HG02840 (cell line): ENCODE results near the gene SGCA.

Experiments used
- ATAC-seq: cut with Tn5 transposase; IDR thresholded peaks from one replicate; pipeline ENCODE4 v1.9.1; 2021; ENCODE audit warnings: mild to moderate bottlenecking, moderate library complexity, moderate number of reproducible peaks; ENCODE audit not compliant: unreplicated experiment, low FRiP score

Gene SGCA

GRCh38 chr17:50165867-50166517 lies at the start of gene SGCA:
Gene SGCA (plus strand): TSS chr17:50166005. CDS start chr17:50166041, 36 bp downstream.
- no peak for ATAC-seq

- ATAC-seq = no peak
These were observed 48.4 kb upstream of the SGCA start for GRCh38 chr17:50117202-50118051.

- ATAC-seq = no peak
These were observed 47.6 kb upstream of the SGCA start for GRCh38 chr17:50118076-50118827.

DNA sequence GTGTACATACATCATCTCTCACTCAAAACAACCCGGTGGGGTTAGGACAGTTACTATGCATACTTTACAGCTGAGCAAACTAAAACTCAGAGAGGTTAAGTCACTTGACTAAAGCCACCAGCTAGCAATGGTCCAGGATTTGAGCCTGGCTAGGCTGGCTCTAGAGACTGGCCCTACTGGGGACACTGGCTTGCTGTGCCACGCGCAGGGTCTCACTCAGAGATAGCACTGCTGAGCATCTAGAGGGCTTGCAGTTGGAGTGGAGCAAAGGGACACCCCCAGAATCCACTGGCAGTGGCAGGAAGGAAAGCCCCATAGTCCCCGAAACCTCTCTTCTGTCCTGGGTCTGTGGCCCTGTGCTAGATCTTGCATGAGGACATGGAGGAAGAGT lies 47.0 kb upstream of the SGCA start:
- ATAC-seq = no peak

- no peak for ATAC-seq
These were observed 45.1 kb upstream of the SGCA start for GRCh38 chr17:50120475-50121253.

DNA sequence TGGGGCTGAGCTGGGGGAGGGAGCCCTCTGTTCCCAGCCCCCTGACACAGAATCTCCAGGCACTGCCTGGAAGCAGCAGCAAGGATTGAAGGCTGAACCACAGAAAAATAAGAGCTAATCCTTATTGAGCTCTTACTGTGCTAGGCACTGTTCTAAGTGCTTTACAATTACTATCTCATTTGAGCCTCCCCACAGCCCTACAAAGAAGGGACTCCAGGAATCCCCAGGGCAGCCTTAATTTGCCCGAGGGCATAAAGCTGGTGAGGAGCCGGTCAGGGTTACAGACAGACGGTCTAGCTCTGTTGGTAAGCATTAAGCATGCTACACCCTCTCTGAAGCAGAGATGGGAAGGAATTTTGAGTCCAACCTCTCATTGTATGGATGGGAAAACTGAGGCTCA lies 42.9 kb upstream of the SGCA start:
- no peak for ATAC-seq

DNA sequence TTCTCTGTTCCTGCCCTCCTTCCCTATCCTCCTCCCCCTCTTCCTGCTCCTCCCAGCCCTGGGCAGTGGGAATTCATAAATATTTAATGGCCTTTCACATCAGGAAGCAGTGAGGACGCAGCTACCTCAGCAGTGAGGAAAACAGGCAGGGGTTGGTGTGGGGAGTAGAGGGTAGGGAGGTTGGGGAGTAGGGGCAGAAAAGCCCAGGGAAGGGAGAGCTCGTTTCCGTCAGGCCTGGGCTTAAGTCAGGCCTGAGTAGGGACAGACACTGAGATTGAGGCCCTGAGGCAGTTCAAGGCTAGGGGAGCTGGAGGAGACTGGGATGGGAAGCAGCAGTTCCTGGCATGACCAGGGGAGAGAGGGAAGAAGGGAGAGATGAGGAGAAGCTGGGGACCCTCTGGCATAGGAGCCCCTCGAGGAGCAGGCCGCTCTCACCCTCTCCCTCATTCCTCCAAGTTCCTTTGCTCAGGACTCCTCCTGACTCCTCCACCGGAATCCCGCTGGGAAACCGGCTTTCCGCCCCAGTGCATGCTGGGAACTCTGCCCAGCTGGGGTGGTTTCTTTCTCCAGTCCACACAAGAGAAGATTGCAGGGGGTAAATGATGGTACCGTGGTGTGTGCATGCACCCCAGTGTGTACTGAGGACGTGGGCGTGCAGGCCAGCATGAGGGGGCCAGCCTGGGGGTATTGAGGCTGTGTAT lies 42.0 kb upstream of the SGCA start:
- no peak for ATAC-seq

DNA sequence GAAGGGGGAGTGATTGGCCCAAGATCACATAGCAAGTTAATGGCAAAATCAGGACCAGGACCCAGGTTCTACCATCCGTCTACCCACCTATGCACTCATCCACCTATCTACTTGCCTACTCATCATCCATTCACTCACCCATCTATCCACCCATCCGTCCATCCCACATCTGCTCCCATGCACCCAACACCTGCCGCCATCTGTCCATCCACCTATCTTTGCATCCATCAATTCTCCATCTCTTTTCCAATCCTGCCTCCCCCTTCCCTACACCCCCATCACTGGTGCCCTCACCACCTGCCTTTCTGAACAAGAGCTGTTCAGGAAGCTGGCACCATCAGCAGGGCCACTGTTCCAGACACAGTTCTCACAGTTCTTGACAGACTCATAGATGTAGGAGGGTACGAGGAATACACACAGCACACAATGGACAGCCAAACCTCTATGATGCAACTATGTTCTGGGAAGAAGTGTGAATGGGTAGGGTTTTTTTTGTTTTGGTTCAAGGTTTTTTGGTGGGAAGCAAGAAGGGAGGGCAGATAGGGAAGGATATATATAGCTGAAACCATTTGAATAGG lies 40.3 kb upstream of the SGCA start:
- ATAC-seq = no peak

DNA sequence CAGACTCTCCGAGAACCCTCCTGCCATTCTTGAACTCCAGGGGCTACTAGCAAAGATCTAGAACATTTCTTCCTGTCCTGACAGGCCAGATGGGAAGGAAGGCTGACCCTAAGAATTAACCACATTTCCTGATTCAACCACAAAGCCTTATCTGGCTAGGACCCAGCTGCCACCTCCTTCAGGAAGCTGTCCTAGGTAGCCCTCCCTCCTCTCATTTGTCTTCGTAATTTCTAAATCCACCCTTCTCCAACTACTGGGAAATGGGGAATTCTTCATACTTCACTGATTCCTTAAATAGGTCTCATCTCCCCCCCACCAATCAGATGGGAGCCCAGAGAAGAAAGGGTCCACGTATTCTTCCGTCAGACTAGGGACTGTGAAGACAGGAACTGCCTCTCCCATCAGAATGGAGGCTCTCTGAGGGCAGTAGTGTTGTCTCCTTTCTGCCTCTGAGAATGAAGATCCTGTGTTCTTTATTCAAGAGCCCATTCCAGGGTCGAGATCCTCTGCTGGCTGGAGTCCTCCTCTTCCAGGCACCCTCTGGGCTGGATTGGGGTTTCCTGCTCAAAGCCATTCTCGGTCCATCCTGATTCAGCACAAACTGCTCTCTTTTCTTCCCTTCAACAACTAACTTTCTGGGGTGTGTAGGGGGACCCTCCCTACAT lies 38.0 kb upstream of the SGCA start:
- ATAC-seq = no peak

- no peak for ATAC-seq
These were observed 37.1 kb upstream of the SGCA start for GRCh38 chr17:50128441-50129352.

DNA sequence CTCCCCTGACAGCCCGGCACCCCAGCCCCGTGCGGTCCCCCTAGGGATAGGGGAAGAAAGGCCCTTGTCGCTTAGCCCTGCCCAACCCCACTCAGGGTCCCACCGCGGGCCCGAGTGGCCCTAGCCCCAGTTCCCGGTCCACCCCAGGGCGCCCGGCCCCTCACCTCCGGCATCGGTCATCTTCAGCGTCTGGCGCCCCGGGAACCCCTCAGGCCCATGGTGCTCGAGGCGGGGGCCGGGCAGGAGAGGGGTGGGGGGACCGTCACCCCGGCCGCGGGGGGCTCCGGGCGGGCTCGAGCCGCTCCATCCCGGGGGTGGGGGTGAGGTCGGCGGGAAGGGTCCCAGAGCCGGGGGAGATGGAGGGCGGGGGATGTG lies 36.5 kb upstream of the SGCA start:
- no peak for ATAC-seq

DNA sequence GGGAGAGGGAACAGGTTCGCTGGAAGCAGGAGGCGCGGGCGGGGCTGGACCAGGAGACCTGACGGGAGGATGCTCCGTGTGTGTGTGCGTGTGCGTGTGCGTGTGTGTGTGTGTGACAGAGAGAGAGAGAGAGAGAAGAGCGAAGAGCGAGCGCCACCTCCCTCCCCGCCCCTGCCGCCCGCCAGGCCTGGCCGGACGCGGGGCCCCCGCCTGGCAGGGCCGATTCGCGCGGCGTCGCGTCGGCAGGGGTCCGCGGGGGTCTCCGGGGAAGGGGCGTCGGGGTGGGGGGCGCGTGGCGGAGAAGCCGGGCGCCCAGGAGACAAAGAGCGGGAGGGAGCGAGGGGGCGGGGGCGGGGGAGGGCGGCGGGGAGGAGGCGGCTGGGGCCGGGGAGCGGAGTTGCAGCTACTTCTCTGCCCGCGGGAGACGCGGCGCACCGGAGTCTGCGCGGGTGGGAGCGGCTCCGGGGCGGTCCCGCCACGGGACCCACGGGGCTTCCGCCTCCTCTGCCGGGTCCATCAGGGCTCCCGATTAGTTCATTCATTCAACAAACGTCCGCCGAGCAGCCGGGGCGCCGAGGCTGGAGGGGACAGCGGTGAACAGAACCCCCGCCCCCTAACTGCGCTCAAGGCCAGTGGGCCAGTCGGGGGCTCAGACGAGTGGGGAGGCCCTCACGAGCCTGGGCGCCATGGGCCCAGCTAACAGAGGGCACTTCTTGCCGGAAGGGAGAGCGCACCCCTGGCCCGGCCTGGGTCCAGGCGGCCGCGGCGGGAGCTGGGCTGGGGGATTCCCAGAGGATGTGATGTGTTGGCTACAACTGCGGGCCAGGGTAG lies 35.9 kb upstream of the SGCA start, which contains the start of gene SAMD14:
Gene SAMD14, minus strand, starts transcription at position 433 of the 831 bp plus-strand sequence. CDS start 5,201 bp downstream, outside the sequence.
- ATAC-seq = no peak

DNA sequence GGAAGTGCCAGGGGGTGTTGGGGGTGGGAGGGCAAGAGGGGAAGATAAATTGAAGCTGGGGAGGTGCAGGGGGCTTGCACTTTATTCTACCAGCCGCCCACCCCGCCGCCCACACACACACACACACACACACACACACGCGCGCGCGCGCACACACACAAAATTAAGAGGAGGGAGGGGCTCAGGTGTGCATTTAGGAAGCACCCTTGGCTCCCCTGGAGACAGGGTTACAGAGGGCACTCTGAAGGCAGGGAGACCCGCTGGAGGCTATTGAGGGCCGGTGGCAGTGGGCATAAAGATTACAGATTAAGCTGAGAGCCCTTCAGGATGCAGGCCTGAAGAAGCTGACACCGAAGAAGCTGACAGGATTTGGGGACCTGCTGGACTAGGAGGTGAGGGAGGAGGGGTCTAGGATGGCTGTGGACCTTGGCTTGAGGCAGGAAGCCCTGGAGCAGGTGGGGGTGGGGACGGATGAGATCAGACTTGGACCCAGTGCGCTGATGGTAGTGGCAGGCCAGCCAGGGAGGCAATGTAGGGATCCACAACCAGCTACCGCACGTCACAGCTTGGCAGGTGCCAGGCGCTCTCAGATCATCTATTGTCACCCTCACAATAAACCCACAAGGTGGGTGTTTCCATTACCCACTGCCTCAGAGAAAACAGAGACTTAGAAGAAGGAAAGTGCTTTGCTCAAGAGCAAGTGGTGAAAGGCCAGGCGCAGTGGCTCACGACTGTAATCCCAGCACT lies 35.1 kb upstream of the SGCA start:
- no peak for ATAC-seq

- no peak for ATAC-seq
These were observed 33.6 kb upstream of the SGCA start for GRCh38 chr17:50132104-50132794.

GRCh38 chr17:50133028-50133768 lies 32.6 kb upstream of the SGCA start:
- no peak for ATAC-seq
